T47D (cell line): ENCODE data around the gene COX7C.
"Not testable (repeated sequence)": the region's sequence is repeated elsewhere in the genome, so short reads cannot be mapped to it uniquely, and the experiment has no call there.

ENCODE experiments used
- DNase-seq, 2 experiments: peaks; one replicate each; pipeline versions ENCODE4 v3.0.0 to v3.0.0-alpha.2; 2011 to 2012; ENCODE audit warnings: low read depth in 1 of 2, low spot score in 1 of 2
- JUND ChIP-seq: IDR thresholded peaks from 2 replicates; pipeline ENCODE4 v1.6.1; 2012; ENCODE audit warnings: low read depth
- in situ Hi-C: cut with HindIII; loops from 2 replicates; pipeline ENCODE4 v1.10.0; 2016; ENCODE audit warnings: low sequenced_read_pairs, low pct_unique_long_range_greater_than_20kb

COX7C gene, protein sequence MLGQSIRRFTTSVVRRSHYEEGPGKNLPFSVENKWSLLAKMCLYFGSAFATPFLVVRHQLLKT

DNA sequence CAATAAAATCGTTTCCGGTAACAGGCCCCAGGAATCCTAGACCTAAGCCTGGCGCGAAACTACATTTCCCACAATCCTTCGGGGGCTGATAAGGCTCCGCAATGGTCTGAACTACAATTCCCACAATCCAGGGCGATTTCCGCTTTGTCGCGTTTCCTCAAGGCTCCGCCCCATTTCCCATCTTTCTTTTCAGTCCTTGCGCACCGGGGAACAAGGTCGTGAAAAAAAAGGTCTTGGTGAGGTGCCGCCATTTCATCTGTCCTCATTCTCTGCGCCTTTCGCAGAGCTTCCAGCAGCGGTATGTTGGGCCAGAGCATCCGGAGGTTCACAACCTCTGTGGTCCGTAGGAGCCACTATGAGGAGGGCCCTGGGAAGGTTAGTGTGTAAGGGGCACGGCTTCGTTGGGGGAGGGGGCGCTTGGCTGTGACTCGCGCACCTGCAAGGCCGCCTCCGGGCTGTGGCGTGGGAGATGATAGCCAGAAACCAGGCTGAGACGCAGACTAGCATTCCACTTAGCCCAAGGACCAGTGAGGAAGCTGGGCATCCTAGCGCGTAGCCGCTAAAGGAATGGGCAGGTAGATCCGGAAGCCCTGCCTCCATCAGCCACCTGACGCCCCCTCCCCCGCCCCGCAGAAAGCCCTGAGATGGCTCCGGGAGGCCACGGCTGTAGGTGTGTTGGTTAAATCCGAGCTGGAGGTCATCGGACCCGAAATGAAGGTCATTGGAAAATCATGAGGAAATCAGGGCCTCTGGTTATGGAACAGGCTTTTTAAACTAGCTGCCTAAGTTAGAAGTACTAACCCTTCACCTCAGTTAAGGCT is at the start of gene COX7C:
Gene COX7C, plus strand, starts transcription at position 186 of the 821 bp plus-strand sequence. Its CDS starts 115 bp downstream, at position 301.
- TF ChIP-seq JUND = no peak
- DNase-seq = peak; percentile 67 to 97
- in situ Hi-C loops = no loop called here

DNA sequence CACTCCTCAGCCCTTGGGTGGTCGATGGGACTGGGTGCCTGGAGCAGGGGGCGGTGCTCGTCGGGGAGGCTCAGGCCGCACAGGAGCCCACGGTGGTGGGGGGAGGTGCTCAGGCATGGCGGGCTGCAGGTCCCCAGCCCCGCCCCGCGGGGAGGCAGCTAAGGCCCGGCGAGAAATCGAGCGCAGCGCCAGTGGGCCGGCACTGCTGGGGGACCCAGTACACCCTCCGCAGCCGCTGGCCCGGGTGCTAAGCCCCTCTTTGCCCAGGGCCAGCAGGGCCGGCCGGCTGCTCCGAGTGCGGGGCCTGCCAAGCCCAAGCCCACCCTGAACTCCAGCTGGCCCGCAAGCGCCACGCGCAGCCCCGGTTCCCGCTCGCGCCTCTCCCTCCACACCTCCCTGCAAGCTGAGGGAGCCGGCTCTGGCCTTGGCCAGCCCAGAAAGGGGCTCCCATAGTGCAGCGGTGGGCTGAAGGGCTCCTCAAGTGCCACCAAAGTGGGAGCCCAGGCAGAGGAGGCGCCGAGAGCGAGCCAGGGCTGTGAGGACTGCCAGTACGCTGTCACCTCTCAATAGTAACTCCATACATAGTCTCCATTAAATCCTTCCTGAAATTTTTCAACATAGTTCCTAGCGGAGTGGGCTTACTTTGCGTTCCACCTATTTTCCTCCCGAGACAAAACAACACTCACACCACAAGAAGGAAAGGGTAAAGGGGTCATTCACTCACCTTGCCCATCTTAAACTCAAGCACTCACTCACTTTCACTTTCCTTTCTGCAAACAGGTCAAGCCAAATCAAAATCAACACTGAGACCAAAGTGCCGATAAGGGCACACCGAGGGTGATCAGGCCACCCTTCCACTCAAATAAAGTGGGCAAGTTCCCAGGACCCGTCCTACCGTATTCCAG is 48.0 kb upstream of the COX7C start:
- DNase-seq, in situ Hi-C loops: not testable (repeated sequence)

DNA sequence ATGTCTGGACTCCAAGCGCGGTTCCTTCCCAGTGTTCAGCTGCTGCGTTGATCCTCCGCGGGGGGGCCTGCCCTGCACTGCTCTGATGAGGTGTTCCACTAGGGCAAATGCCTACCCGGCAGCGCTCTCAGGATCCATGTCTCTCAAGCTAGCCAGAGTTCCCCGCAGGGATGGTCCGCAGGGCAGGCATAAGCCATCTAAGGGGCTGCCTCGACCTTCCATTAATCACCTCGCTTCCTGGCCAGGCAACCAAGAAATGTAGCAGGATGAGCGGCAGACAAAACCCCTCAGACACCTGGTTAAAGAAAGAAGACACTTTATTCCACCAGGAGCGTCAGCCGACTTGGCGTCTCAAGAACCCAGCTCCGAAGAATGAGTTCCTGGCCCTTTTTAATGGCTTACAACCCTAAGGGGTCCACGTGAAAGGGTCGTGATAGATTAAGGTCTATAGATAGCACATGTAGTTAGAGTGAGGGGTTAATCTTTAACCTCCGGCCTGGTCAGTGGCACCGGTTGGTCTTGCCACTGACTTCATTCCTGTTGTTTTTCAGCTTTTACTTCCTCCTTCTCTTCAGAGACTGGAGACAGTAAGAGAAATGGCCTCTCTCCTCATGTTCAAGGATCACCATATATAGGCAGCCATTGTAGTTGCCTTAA is 47.2 kb upstream of the COX7C start:
- in situ Hi-C loops = no loop called here
- DNase-seq = no peak
- no peak for TF ChIP-seq JUND

DNA sequence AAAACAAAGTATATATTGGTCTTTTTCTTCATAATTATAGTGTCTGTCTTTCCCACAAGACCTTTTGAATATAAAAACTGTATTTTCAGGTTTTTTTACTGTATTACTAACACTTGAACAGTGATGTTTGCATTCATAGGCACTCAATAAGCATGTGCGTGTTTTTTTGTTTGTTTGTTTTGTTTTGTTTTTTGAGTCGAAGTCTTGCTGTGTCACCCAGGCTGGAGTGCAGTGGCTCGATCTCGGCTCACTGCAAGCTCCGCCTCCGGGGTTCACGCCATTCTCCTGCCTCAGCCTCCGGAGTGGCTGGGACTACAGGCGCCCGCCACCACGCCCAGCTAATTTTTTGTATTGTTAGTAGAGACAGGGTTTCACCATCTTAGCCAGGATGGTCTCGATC is 46.6 kb upstream of the COX7C start:
- in situ Hi-C loops, DNase-seq: not testable (repeated sequence)

DNA sequence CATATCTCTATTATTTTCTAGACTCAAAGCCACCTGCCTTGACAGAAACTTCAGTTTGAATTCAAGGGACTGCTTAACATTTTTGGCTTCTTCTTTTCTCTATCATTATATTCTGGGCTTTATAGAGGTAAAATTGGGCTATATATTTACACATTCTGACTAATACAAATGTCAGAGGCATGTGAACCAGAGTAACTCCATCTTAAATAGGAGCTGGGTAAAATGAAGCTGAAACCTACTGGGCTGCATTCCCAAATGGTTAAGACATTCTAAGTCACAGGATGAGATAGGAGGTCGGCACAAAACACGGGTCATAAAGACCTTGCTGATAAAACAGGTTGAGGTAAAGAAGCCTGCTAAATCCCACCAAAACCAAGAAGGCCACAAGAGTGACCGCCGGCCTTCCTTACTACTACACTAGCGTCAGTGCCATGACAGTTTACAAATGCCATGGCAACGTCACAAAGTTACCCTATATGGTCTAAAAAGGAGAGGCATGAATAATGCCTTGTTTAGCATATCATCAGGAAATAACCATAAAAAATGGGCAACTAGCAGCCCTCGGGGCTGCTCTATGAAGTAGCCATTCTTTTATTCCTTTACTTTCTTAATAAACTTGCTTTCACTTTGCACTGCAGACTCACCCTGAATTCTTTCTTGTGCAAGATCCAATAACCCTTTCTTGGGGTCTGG is 44.8 kb upstream of the COX7C start:
- in situ Hi-C loops = no loop called here
- no peak for DNase-seq
- no peak for TF ChIP-seq JUND

DNA sequence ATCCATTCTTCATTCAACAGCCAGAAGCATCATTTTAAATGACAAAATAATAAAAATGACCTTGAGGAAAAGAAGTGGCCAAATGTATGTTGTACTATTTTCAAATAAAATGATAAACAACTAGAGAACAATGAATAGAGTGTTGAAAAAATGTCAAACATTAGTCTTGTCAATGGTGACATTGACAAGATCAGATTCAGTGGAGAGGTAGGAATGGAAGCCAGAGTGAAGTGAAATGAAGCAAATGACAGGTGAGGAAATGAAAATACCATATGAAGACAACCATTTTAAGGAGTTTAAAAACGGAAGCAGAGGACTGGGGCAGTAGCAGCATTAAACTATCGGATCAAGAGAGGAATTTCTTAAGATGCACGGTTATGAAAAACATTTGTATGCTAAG is 38.2 kb upstream of the COX7C start:
- DNase-seq = no peak
- in situ Hi-C loops = no loop called here
- TF ChIP-seq JUND = no peak

DNA sequence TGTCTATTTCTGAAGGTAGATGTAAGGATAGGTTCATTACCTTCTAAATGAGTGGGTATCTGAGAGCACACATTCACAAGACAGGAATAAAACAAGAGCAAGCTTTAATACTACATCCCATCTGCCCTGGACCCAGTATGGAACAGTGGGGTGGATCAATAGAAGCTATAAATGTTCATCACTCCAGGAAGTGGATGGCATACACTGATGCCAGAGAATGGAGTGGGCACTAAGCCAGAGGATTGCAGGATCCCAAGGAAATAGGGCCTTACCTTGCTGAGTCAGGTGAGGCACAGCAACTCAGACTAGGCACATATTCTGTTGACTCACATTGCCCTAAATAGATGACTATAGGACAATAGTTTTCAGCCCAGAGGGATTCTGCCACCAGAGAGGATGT is 21.3 kb upstream of the COX7C start:
- in situ Hi-C loops = no loop called here
- no peak for TF ChIP-seq JUND
- no peak for DNase-seq

DNA sequence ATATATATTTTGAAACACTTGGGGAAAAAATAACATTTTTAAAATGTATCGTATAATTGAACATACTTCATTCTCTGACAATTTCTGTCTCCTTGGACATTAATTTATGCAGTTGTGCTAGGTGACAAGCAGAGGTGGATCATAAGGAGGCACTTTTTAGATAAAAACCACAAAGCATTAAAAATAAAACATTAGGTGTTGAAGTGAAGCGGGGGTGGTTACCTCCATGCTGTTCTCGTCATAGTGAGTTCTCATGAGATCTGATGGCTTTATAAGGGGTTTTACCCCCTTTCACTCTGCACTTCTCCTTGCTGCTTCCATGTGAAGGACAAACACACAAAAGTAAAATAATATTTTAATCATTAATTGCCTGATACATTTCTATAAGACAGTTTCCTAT is 11.9 kb upstream of the COX7C start:
- in situ Hi-C loops = no loop called here
- DNase-seq = no peak
- TF ChIP-seq JUND = no peak

DNA sequence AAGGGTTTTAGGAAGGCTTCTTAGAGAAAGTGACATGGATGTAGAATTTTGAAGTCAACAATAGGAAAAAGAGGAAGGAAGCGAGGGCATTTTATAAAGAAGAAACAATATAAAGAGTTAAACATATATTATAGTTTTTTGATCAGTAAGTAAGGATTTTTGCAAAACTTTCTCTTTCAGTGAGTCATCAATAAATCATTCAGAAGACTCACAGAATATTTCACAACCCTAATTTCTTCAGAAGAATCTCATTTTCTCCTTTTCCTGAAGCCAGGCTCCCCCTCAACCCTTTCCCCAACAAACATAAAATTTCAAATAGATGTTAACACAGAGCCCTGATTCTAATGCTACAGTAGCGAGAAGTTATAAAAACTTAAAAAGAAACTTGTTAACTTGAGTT is 4.3 kb upstream of the COX7C start:
- DNase-seq = no peak
- TF ChIP-seq JUND = no peak
- in situ Hi-C loops = no loop called here

DNA sequence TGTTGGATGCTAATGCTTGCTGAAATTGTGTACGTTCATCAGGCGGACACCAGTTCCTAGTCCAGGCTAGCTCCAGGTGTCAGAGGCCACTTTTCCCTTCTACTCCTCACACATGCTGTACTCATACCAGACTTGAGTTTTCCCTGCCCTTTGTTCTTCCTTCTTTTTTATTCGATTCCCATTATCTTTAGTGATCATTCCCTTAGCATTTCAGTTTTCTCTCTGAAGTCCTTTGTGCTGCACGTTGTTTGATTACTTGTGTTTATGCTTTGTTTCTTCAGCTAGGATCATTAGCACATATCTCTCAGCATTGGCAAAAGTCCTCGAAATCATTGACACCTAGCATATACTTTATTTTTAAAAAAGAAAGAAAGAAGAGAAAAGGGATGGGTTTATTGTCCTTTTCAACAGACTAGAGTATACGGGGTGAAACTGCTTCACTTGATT is 409 bp upstream of the COX7C start:
- no peak for DNase-seq
- TF ChIP-seq JUND = no peak

DNA sequence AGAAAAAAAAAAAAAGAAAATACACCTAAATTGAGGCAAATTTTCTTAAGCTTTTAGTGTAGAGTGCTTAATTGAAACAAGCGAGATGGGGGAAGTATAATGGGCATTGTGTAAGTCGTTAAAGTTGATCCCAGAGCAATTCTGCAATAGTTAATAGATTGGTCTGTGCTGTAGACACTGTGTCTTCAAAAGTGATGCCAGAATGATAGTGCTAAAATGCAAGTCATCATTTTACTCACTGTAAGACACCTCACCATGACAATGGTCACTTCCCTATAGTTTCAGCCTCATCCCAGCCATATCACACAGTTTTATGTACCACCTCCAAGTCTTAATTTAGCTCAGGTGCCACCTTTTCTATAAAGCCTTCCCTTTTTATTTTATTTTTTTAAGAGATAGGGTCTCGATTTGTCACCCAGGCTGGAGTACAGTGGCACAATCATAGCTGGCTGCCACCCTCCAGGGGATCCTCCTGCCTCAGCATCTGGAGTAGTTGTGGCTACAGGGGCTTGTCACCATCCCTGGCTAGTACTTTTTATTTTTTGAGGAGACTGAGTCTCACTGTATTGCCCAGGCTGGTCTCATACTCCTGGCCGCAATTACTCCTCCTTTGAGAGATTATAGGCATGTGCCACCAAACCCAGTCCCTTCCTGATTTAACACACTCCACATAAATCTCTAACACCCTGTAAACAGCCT is 6.2 kb downstream of the COX7C start:
- in situ Hi-C loops = no loop called here
- no peak for TF ChIP-seq JUND
- DNase-seq = no peak

More for the DNA sequence above, 409 bp upstream of the COX7C start:
- in situ Hi-C loops = no loop called here
